Suprapubic skin (tissue), 3 donors: Measurements from ENCODE around the gene TASP1.

ENCODE experiments used
- POLR2A ChIP-seq, 2 donors: fragments of 450-650 bp; IDR thresholded peaks; one replicate each; pipeline ENCODE4 v1.6.1; 2017; ENCODE audit warnings: antibody characterized with exemption in 2 of 2, mild to moderate bottlenecking in 2 of 2, moderate library complexity in 2 of 2
- TF ChIP-seq, protein P1 (sequence below), 2 donors: fragments of 200-600 bp in 1 of 2; fragments of 450-650 bp in 1 of 2; sonication (generic) in 1 of 2; IDR thresholded peaks; one replicate each; pipeline ENCODE4 v1.5.1; 2016 to 2019; ENCODE audit warnings: antibody characterized with exemption in 2 of 2, mild to moderate bottlenecking in 1 of 2, moderate library complexity in 1 of 2

DNA sequence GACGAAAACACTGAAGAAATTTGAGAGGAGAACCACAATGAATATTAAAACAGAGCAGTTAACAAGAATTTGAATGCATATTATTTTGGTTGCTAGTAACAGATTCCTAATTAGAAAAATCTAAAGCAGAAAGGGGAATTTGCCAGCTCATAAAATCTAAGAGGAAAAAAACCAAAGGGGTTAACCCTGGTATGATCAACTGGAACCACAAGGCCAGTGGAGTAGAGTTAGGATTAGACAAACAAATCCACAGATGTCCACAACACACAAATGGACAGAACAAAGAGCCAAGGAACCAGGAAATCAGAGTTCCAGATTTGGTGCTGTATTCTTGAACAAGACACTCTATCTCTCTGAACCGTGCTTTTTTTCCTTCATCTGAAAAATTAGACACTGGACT is 195.0 kb downstream of the TASP1 start:
- TF ChIP-seq POLR2A (IDR thresholded peaks at IDR 0.05) = no peak
- TF ChIP-seq, protein P1, sequence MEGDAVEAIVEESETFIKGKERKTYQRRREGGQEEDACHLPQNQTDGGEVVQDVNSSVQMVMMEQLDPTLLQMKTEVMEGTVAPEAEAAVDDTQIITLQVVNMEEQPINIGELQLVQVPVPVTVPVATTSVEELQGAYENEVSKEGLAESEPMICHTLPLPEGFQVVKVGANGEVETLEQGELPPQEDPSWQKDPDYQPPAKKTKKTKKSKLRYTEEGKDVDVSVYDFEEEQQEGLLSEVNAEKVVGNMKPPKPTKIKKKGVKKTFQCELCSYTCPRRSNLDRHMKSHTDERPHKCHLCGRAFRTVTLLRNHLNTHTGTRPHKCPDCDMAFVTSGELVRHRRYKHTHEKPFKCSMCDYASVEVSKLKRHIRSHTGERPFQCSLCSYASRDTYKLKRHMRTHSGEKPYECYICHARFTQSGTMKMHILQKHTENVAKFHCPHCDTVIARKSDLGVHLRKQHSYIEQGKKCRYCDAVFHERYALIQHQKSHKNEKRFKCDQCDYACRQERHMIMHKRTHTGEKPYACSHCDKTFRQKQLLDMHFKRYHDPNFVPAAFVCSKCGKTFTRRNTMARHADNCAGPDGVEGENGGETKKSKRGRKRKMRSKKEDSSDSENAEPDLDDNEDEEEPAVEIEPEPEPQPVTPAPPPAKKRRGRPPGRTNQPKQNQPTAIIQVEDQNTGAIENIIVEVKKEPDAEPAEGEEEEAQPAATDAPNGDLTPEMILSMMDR (IDR thresholded peaks at IDR 0.05) = no peak
